Measurements from ENCODE around the gene LRP2.

The LRP2 gene

DNA sequence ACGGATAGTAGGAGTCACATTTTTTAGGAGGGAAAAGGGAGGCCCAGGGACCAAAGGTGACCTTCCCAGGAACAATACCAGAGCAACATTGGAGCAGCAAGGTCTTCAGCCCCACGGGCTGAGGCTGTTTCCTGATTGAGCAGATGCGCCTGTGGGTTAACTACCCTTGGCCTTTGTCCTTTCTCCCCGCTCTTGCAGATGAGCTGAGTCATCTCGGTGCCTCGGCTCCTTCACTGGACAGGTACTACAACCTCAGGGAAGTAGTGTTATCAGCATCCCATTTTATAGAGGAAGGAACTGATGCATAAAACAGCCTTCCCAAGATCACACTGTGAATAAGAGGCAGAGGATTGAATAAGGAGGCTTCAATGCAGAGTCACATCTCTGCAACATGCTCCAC, 249.5 kb downstream of the LRP2 start:
- DNase-seq = no peak

GRCh38 chr2:169110916-169111315, 251.4 kb downstream of the LRP2 start:
- no peak for DNase-seq

- DNase-seq = no peak
Measured at GRCh38 chr2:169110419-169110818, 251.9 kb downstream of the LRP2 start.

GRCh38 chr2:169109502-169110409, 252.6 kb downstream of the LRP2 start:
- peak; percentile 62 for DNase-seq

- no peak for DNase-seq
Measured at GRCh38 chr2:169108099-169108884, 254.0 kb downstream of the LRP2 start.

GRCh38 chr2:169107645-169108044, 254.7 kb downstream of the LRP2 start:
- no peak for DNase-seq

DNA sequence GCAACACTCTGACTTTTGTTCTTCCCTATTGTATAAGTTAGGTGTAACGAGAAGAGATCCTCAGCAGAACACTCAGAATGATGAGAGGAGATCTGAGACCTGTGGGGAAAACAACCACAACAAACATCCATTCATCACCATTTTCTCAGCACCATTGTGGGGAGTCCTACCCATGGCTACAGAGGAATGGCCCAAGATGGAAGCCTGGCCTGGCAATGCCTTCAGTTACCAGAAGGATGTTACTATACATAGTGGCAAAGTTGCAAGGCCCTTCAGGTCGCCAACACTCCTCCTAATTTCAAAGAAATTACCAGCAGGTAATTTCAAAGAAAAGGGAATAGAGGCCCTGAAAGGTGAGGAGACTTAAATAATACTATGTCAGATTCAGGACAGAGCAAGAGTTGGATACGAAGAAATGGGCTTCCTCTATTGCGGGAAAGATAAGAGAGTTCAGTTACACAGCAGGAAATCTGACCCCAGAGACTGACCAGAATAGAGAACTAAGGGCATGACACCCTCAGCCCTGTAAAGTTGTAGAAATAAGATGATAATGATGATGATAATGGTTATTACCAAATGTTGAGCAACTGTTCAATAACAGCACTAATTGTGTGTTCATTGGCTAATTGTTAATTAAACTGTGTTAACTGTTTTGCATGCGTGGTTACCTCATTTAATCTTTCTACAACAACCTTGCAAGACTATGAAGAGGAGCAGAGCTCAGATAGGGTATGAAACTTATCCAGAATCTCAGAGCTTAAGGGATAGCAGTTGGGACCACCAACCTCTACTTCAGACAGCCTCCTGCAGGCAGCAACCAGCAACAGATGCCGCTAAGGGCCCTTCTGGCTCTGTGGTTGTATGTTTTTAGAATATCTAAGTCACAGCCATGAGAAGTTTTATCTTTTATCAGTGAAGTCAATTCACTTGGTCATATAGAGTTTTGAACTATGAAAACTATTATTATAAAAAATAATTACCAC, 255.5 kb downstream of the LRP2 start:
- no peak for DNase-seq

GRCh38 chr2:169106134-169106533, 256.2 kb downstream of the LRP2 start:
- no peak for DNase-seq

DNA sequence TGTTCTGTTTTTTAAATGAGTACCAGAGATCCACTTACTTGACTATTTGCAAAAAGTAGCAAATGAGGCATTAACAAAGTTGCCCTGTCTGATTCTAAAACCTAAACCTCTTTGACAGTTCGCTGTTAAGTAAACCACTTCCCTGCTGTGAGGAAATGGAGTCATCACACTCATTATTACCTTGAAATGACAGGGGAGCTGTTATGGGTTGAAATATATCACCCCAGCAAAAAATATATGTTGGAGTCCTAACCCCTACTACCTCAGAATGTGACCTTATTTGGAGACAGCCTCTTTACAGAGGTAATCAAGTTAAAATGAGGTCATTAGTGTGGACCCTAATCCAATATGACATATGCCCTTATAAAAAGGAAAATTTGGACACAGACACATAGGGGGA, 256.9 kb downstream of the LRP2 start:
- DNase-seq = no peak

DNA sequence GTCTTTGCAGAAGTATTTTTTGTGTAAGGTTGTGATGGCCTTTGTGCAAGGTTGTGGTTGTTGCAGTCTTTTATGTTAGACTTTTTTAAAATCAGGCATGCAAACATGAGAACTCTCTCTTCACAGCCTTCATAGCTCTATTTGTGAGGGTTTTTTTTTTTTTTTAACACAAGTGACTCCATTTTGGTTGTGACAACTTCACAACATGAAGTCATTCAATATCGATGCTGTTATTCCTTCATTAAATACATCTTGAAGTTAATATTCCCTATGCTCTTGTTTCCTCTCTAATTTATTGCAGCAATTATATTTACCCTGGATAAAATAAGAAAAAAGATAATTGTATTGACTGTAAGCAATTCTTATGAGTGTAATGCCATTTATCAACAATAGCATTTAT, 257.5 kb downstream of the LRP2 start:
- no peak for DNase-seq

GRCh38 chr2:169095621-169096105, 266.7 kb downstream of the LRP2 start:
- DNase-seq = peak; percentile 82

DNA sequence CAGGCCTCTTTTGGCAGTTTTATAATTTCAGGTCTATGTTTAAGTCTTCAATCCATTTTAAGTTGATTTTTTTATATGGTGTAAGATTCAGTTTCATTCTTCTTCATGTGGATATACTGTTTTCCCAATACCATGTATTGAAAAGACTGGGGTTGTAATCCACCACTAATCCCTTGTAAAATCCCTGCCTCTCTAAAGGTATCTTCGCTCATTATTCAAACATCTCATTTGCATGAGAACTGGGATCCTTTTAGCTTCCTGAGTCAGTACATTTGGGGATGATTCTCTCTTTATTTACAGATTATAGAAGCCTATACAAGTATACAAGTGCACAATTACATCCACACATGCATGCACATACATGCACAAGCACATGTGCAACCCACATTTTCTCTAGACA, 267.7 kb downstream of the LRP2 start:
- DNase-seq = no peak

- DNase-seq = no peak
Measured at GRCh38 chr2:169093535-169093934, 268.8 kb downstream of the LRP2 start.

DNA sequence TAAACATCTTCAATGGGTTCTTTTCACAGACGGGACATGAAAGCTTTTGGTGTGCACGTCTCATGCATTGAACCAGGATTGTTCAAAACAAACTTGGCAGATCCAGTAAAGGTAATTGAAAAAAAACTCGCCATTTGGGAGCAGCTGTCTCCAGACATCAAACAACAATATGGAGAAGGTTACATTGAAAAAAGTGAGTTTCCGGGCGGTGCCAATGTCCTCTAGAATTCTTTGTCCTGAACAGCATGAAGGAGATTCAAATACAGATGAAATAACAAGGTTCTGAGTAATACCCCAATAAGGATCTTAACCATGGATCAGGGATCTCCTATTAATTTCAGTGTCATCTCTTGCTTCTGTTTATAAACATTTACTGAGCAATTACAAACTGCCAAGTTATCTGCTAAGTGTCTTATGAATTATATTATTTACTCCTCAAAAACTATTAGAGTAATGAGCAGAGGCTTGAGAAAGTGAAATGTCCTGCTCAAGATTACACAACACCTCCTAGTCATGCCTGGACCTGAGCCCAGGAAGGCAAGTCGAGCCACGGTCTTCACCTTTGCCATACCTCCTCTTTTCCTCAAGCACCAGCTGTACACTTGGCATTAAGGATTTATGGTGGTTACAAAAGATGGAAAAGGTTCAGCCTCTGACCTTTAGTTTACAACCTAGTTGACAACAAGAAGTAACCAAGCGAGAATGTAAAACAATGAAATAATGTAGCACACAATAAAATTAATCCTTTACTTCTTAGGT, 270.4 kb downstream of the LRP2 start:
- DNase-seq = peak; percentile 9

GRCh38 chr2:169091256-169091655, 271.1 kb downstream of the LRP2 start:
- DNase-seq = no peak

- peak; percentile 14 for DNase-seq
Measured at GRCh38 chr2:169090133-169090820, 272.1 kb downstream of the LRP2 start.

GRCh38 chr2:169089182-169089581, 273.2 kb downstream of the LRP2 start:
- DNase-seq = no peak

- no peak for DNase-seq
Measured at GRCh38 chr2:169087757-169088379, 274.5 kb downstream of the LRP2 start.

GRCh38 chr2:169086893-169087467, 275.4 kb downstream of the LRP2 start:
- no peak for DNase-seq

DNA sequence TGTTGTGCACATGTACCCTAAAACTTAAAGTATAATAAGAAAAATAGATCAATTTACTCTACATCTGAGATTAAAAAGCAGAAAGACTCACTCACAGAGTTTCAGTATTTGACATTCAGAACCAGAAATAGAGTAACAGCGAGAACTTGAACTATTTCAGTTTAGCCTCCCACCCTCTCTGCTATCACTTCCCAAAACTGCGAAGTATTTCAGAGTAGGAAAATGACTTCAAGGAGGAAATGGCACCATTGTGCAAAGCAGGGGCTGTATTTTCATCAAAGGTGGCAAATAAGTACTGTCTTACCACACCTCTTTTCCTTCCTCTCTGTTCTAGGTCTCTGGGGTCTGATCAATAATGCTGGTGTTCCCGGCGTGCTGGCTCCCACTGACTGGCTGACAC, 279.3 kb downstream of the LRP2 start:
- no peak for DNase-seq

Data from fibroblast of skin of right biceps (primary cell).